Measurements from ENCODE around the gene SDK1.

Gene SDK1

DNA sequence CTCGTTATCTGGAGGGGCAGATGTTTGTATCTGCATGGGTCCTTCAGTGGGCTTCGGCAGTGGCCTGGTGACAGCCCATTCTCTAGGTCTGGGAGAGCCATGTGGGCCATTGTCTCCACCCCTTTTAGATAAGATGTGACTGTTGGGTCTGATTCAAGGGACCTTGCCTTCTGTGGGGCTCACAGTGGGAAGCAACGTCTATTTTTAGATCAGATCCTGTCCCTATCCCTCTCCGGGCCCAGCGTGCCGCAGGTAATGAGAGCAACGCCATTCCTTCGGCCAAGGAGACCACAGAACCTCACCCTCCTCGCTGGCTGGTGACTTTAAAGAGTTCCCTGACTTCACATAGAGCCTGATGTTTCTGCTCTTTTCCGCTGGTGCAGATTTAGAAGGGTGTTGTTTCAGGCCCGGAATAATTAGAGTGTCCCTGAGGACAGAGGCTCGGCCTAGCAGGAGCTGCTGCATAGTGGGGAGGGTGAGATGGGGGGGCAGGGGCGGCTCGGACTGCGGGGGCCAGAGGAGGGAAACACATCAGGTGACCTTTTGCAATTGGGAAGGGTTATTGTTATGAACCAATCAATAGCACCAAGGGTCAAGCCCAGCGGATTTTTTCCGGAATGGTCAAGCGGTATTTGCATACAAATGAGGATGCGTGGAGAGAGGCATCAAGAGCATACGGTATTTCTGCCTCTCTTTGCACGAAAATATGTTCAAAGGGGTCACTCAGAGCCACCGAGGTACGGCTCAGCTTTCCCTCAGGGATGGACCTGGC is 878.0 kb downstream of the SDK1 start:
- no peak overlapping the region for H3K27ac Mint-ChIP-seq
- H3K27me3 Mint-ChIP-seq = no peaks in the 10 kb centered on the region
- no peaks in the 10 kb centered on the region for H3K9me3 Mint-ChIP-seq
- no peaks in the 10 kb centered on the region for H3K4me1 Mint-ChIP-seq
- DNase-seq = no peak
- no peak for ATAC-seq
- no peak overlapping the region for H3K4me3 Mint-ChIP-seq

DNA sequence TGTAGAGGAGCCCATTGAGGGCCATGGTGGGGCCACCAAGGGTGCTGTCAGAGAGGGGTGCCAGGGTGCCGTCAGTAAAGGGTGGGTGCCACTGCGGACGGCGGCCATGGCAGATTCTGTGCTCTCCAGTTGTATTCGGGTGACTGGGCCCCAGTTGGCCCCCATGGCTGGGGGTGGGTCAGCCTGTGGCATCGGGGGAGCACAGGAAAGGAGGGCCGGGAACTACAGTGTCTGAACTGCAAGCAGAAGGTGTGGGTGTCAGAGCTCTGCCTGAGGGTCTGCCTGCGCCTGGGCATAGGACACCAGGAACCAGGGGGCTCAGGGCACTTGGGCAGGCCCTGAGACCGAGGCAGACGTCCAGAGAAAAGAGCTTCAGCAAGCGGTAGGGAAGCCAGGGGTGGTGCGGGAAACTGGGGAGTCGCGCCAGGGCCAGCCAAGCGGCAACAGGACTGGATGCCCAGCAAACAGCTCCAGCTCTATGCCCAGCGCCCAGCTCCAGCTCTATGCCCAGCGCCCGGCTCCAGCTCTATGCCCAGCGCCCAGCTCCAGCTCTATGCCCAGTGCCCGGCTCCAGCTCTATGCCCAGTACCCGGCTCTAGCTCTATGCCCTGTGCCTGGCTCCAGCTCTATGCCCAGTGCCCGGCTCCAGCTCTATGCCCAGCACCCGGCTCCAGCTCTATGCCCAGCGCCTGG is 878.8 kb downstream of the SDK1 start:
- no peak for ATAC-seq
- Mint-ChIP-seq H3K27me3 (no peaks in the 10 kb centered on the region), H3K4me1 (no peaks in the 10 kb centered on the region), H3K9me3 (no peaks in the 10 kb centered on the region), H3K27ac (no peak overlapping the region), H3K4me3 (no peak overlapping the region)
- DNase-seq = no peak

DNA sequence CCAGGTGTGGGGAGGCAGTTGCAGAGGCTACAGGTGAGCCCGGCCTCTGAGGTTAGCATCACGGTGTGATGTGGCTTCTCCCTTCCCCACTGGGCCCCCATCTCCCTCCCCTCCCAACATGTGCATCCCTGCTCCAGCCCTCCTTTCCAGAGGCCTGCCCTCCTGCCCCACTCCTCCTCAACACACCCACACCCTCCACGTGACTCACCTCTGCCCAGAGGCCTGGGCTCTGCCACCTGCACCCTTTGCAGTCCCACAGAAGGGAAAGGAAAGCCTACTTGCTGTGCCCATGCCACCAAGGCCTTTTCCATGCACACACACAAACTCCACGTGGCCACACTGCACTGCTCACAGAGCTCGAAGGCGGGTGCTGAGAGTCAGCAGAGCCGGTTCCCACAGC is 880.4 kb downstream of the SDK1 start:
- Mint-ChIP-seq H3K4me3 (no peak overlapping the region), H3K27ac (no peak overlapping the region), H3K9me3 (no peaks in the 10 kb centered on the region), H3K27me3 (no peaks in the 10 kb centered on the region), H3K4me1 (no peaks in the 10 kb centered on the region)
- no peak for DNase-seq
- ATAC-seq = no peak

DNA sequence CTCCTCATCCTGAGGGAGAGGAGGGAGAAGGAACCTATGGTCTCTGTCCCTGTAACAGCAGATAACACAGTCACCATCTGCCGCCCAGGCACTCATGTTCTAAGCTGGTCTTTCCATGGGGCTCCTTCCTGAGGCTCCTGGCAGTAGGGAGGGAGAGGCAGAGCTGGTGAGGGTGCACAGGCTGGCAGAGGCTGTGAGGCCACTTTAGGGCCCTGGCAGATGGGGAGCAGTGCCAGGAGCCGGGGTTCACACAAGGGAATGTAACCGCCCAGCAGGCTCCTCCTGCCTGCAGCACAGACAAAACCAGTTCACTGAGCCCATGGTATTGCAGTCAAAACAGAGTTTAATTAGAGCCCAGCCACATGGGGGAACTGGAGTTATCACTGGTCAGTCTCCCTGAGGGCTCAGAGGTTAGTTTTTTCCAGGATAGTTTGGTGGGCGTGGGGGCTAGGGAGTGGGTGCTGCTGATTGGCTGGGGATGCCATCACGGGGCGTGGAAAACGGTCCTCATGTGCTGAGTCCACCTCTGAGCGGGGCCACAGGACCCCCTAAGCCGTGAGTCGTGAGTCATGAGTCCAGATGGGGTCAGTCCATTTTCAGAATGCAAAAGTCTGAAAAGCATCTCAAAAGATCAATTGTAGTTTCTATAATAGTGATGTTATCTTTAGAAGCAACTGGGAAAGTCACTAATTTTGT is 881.7 kb downstream of the SDK1 start:
- no peaks in the 10 kb centered on the region for H3K4me1 Mint-ChIP-seq
- no peak for DNase-seq
- no peaks in the 10 kb centered on the region for H3K27me3 Mint-ChIP-seq
- H3K9me3 Mint-ChIP-seq = no peaks in the 10 kb centered on the region
- H3K4me3 Mint-ChIP-seq = no peak overlapping the region
- no peak for ATAC-seq
- H3K27ac Mint-ChIP-seq = no peak overlapping the region

DNA sequence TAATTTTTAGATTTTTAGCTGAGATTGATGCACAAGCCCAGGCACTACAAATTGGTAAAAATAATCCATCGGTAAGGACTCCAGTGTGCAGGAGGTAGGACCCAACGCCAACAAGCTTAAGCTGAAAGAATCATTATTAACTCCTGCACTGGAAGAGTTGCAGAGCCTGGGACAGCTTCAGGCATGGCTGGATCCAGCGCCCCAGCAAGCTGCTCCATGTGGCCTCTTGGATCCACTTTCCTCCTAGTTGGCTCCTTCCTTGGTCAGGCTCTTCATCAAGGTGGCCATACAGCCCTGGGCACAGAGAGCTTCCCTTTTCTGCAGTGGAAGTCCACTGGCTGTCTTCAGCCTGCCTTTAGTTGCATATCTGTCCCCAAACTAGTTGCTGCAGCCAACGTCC is 883.6 kb downstream of the SDK1 start:
- no peak overlapping the region for H3K4me3 Mint-ChIP-seq
- ATAC-seq = no peak
- no peak for DNase-seq
- no peaks in the 10 kb centered on the region for H3K4me1 Mint-ChIP-seq
- H3K27me3 Mint-ChIP-seq = no peaks in the 10 kb centered on the region
- H3K27ac Mint-ChIP-seq = peak overlapping the region in 1 of 2 donors; percentile 61
- H3K9me3 Mint-ChIP-seq = no peaks in the 10 kb centered on the region

DNA sequence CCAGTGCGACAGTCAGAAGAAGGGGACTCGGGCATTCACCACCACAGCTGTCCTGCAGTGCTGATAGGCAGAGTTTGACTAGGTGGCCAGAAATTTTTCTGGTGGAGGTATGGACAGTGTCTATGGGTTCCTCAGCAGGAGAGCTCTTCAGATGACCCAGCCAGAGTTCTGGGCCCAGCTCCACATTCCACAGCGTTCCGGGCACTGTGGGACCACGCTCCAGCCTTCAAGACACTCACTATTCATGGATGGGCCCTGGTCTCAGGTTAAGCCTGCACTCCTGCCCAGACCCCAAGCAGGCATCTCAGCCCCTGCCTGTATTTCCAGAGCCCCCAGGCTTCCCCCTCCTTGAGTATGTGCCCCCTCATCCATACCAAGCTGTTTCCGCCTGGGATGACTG is 884.1 kb downstream of the SDK1 start:
- peak overlapping the region in 1 of 2 donors; percentile 78 for H3K27ac Mint-ChIP-seq
- H3K4me1 Mint-ChIP-seq = no peaks in the 10 kb centered on the region
- H3K4me3 Mint-ChIP-seq = no peak overlapping the region
- DNase-seq = no peak
- no peaks in the 10 kb centered on the region for H3K27me3 Mint-ChIP-seq
- H3K9me3 Mint-ChIP-seq = no peaks in the 10 kb centered on the region
- ATAC-seq = no peak

DNA sequence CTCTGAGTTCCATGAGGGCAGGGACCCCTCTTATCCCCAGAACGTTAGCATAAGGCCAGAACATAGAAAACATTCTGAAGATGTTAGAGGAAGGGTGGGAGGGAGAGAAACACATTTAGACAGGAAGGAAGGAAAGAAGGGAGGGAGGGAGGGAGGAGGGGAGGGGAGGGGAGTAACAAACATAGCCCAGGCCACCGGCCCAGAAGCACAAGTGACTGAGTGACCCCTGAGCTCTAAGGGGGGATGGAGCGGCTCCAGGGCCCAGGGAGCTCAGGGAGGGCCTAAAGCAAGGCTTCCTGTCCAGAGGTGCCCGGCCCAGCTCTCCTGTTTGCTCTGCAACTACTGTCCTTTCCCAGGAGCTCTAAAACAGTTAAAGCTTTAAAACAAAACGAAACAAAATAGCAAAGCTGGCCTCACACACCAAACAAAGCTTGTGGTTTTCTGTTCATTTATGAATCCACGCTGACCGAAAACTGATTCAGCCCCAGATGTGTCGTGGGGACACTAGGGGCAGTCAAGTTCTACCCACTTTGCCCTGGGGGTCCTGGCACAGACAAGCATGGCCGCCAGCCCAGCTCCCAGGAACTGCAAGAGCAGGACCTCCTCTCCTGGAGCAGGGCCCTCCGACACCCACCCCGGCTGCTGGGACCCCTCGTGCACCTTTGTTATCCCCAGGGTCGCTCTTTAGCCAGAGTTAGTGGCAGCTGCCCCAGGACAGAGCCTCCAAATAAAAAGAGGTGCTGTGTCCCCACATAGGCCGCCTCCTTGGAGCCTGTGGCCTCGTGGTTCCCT is 884.9 kb downstream of the SDK1 start:
- Mint-ChIP-seq H3K4me3 (no peak overlapping the region), H3K27ac (peak overlapping the region in 1 of 2 donors; percentile 78), H3K4me1 (no peaks in the 10 kb centered on the region), H3K27me3 (no peaks in the 10 kb centered on the region), H3K9me3 (no peaks in the 10 kb centered on the region)
- no peak for ATAC-seq
- DNase-seq = no peak

DNA sequence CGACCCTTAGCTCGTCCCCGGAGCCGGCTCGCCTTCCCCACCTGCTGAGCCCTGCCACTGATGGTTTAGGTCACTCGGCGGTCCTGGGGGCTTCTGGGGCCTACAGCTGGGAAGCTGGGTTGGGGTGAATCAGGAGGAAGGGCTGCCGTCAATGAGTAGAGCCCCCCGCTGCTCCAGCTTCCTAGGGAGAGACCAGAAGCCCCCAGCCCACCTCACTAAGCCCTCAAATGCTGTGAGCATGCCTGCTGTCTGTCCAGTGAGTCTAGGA is 885.4 kb downstream of the SDK1 start:
- no peak overlapping the region for H3K4me3 Mint-ChIP-seq

DNA sequence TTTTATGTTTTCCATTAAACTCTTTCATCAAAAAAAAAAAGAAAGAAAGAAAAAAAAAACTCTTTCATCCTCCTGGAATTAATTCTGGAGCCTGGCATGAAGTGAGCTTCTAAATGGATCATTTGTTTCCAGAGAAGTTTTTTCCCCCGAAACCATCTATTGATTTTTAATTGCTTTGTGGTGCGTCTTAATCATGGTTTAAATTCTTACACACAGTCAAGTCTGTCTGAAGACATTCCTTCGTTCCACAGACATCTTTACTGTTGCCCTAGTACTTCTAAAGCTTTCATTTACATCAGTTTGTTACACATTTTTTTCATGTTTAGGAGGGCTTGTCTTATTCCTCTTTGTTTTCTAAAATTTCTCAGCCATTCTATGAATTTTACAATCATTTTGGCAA is 887.6 kb downstream of the SDK1 start:
- no peak overlapping the region for H3K27ac Mint-ChIP-seq
- no peaks in the 10 kb centered on the region for H3K4me1 Mint-ChIP-seq
- H3K27me3 Mint-ChIP-seq = no peaks in the 10 kb centered on the region
- DNase-seq (no peak), ATAC-seq (no peak)
- H3K9me3 Mint-ChIP-seq = no peaks in the 10 kb centered on the region
- no peak overlapping the region for H3K4me3 Mint-ChIP-seq

More for the DNA sequence above, 885.4 kb downstream of the SDK1 start:
- Mint-ChIP-seq H3K4me1 (no peaks in the 10 kb centered on the region), H3K27ac (no peak overlapping the region), H3K9me3 (no peaks in the 10 kb centered on the region), H3K27me3 (no peaks in the 10 kb centered on the region)
- DNase-seq = no peak
- no peak for ATAC-seq

DNA sequence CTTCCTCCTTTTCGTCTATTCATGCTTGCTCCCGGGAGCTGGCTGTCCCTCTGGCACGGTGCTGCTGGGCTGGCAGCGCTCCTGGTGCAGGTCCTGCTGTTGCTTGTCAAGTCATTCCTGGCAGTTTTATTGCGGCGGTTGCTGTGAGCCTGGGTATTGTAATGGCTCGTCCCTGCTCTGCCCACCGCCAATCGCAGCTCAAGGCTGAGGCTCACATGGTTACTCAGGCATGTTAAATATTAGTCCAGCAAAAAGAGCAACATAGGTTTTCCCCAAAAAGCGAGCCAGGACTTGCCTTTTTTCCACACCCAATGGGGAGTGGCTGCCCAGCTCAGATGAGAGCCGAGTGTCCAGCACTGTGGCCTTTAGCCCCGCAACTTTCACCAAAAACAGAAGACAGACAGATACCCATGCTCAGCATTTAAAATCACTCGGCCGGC is 888.1 kb downstream of the SDK1 start:
- no peak for DNase-seq
- Mint-ChIP-seq H3K27me3 (no peaks in the 10 kb centered on the region), H3K27ac (peak overlapping the region; percentile 9 to 52), H3K4me1 (no peaks in the 10 kb centered on the region), H3K4me3 (no peak overlapping the region), H3K9me3 (no peaks in the 10 kb centered on the region)
- ATAC-seq = no peak

DNA sequence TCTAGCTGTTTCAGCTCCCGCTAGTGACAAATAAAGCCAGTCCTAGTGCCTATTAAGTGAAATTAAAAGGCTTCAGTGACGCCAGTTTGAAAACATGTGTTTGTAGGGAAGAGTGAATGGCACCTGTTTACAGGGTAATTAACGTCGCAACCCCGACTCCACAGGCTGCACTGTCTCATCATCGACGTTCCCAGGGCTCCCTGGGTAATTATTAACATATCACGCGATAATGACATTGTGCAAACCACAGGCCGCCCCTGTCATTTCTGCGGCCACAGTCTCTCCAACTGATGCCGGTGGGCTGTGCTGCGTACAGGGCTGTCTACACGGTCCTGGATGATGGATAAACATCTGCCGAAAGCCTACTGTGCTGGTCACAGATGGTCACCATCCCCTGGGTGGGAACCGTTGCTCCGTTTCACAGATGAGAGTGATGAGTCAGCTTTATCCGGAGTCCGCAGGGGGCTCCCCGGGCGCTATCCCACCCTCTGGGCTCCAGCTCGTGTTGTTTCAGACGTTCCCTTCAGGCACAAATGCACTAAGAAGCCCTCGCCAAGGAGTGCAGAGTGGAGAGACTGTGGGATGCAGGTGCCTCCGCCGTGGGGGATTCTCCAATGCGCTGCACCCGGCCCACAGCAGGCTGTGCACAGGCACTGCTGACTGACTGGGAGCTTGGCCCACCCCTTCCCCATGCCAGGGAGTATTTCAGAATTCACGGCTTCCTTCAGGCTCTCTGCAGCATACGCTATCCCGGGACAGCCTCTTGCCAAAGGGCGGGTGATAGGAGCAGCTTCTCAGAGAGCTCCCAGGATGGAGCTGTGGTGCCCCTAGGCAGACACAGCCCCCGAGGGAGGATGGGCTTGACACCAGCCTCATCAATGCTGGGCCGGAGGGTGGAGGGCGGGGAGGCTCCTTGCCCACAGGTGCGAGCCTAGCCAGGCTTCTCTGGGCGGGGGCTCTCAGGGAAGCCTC is 889.2 kb downstream of the SDK1 start:
- peak; percentile 44 for ATAC-seq
- Mint-ChIP-seq H3K27ac (no peak overlapping the region), H3K4me1 (no peaks in the 10 kb centered on the region), H3K4me3 (no peak overlapping the region), H3K27me3 (no peaks in the 10 kb centered on the region), H3K9me3 (no peaks in the 10 kb centered on the region)
- no peak for DNase-seq

DNA sequence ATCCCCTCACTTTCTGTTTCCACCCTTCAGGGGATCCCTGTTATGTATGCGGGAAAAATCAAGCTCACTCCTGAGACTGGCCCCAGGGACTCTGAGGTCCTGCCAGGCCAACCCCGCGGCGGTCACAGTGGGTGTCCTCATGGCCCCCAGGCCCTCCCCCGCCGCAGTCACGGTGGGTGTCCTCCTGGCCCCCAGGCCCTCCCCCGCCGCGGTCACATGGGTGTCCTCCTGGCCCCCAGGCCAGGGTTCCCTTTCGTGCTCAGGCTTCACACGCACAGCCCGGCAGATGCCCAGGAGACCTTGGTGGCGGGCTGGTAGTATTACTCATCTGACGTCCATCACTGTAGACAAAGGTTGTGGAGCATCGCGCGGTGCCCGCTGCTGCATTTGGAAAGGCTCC is 890.0 kb downstream of the SDK1 start:
- peak; percentile 52 for ATAC-seq
- H3K4me3 Mint-ChIP-seq = no peak overlapping the region
- DNase-seq = no peak
- H3K9me3 Mint-ChIP-seq = no peaks in the 10 kb centered on the region
- no peaks in the 10 kb centered on the region for H3K27me3 Mint-ChIP-seq
- no peaks in the 10 kb centered on the region for H3K4me1 Mint-ChIP-seq
- no peak overlapping the region for H3K27ac Mint-ChIP-seq

DNA sequence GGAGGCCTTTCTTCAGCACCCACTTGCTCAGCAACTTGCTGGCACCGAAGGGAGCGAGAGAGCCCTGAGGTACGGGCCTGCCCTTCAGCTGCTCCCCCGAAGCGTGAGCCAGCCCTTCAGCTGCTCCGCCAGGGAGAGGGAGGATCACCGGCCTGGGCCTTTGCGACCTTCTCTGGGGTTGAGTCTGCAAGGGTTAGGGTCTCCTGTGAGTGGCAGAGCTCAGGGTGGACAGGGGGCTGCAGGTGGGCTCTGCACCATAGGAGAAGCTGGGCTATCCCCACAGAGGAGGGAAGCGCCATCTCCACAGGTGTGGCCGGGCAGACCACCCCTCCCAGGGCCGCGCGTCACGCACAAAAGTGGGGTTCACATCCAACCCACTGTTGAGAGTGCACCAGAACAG is 890.5 kb downstream of the SDK1 start:
- no peaks in the 10 kb centered on the region for H3K4me1 Mint-ChIP-seq
- H3K4me3 Mint-ChIP-seq = no peak overlapping the region
- H3K27me3 Mint-ChIP-seq = no peaks in the 10 kb centered on the region
- DNase-seq (no peak), ATAC-seq (peak; percentile 42)
- no peak overlapping the region for H3K27ac Mint-ChIP-seq
- H3K9me3 Mint-ChIP-seq = no peaks in the 10 kb centered on the region

DNA sequence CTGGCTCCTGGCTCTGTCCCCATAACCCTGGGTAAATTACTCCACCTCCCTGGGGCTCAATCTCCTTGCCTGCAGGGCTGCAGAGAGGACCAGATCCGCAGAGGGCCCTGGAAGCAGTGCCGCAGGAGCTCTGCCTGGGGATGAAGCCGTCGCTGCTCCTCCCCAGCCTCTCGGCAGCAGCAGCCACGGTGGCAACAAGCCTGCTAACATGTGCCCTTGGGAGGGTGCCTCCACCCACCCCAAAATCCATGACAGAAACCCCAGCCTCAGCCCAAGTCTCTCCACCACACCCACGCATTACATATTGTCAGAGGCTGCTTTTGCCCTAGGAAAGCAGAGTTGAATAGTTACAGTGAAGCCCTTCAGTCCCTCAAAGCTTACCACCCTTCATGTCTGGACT is 894.6 kb downstream of the SDK1 start:
- no peak overlapping the region for H3K4me3 Mint-ChIP-seq
- no peak for DNase-seq
- H3K27me3 Mint-ChIP-seq = no peaks in the 10 kb centered on the region

More for the DNA sequence above, 894.6 kb downstream of the SDK1 start:
- Mint-ChIP-seq H3K4me1 (no peaks in the 10 kb centered on the region), H3K9me3 (no peaks in the 10 kb centered on the region), H3K27ac (peak overlapping the region in 1 of 2 donors; percentile 54)
- ATAC-seq = no peak

All from stimulated activated naive CD8-positive, alpha-beta T cell treated with anti-CD3 and anti-CD28 coated beads, Interleukin-15, amount 100 ng/mL, for 72 hours (primary cell).